Measurements from ENCODE around the gene PSTK. TPM values are rescaled to one million over a fixed set of nuclear protein-coding genes. Genes with fewer than 3 reads are reported as not detected.

The PSTK gene
- total and polyA plus RNA-seq, 11 donors: 0.97 to 3.9 (median 2.0) TPM

DNA sequence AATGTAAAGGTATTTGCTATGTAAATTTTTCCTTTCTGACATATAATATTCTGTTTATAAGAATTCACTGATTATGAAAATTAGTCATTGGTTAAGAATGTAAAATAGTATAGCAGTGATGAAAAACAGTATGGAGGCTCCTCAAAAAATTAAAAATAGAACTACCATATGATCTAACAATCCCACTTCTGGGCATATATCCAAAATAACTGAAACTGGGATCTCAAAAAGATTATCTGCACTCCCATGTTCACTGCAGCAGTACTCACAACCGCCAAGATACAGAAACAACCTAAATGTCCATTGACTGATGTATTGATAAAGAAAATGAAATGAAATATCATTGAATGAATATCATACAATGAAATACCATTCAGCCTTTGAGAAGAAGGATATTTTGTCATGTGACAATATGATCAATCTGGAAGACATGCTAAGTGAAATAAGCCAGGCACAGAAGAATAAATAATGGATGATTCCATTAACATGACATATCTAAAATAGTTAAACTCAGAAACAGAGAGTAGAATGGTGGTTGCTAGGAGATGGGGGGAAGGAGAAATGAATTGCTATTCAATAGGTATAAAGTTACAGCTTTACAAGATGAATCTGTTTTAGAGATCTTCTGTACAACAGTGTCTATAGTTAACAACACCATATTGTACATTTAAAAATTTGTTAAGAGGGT, 40.2 kb upstream of the PSTK start:
- peaks cover 0 to 6% (median 0%) of the 10 kb centered on the region in 12 donors for H3K4me1 ChIP-seq
- DNase-seq: no peak
- intact Hi-C loops (cut with DNase I): no loop called here
- no peak overlapping the region for H3K27ac ChIP-seq
- no peaks in the 10 kb centered on the region for H3K27me3 ChIP-seq
- H3K9me3 ChIP-seq: peaks cover 0 to 7% (median 0%) of the 10 kb centered on the region in 12 donors
- TF ChIP-seq, protein P1, sequence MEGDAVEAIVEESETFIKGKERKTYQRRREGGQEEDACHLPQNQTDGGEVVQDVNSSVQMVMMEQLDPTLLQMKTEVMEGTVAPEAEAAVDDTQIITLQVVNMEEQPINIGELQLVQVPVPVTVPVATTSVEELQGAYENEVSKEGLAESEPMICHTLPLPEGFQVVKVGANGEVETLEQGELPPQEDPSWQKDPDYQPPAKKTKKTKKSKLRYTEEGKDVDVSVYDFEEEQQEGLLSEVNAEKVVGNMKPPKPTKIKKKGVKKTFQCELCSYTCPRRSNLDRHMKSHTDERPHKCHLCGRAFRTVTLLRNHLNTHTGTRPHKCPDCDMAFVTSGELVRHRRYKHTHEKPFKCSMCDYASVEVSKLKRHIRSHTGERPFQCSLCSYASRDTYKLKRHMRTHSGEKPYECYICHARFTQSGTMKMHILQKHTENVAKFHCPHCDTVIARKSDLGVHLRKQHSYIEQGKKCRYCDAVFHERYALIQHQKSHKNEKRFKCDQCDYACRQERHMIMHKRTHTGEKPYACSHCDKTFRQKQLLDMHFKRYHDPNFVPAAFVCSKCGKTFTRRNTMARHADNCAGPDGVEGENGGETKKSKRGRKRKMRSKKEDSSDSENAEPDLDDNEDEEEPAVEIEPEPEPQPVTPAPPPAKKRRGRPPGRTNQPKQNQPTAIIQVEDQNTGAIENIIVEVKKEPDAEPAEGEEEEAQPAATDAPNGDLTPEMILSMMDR (IDR thresholded peaks at IDR 0.05): no peak
- no peak for TF ChIP-seq POLR2A (IDR thresholded peaks at IDR 0.05)
- 27 to 54% (median 33%) methylated on average over 1 of the region's 1 CpG for WGBS, 4 donors
- no peak for ATAC-seq
- no peak overlapping the region for H3K4me3 ChIP-seq
- H3K36me3 ChIP-seq: peaks cover 0 to 57% (median 34%) of the 10 kb centered on the region in 9 donors

DNA sequence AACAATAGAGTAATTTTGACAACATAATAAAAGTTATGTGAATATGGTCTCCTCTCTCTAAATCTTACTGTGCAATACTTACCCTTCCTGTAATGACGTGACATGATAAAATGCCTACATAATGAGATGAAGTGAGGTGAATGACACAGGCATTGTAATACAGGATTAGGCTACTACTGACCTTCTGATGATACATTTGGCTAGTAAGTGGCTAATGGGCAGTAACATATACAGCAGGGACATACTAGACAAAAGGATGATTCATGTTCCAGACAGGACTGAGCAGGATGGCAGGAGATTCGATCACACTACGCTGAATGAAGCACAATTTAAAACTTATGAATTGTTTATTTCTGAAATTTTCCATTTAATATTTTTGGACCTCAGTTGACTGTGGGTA, 30.9 kb upstream of the PSTK start:
- Histone ChIP-seq H3K9me3 (no peaks in the 10 kb centered on the region), H3K4me1 (peaks cover 0 to 20% (median 13%) of the 10 kb centered on the region in 12 donors), H3K4me3 (no peak overlapping the region), H3K27ac (no peak overlapping the region), H3K27me3 (no peaks in the 10 kb centered on the region), H3K36me3 (peaks cover 0 to 61% (median 50%) of the 10 kb centered on the region in 9 donors)
- ATAC-seq: no peak
- 95 to 97% (median 96%) methylated on average over 3 of the region's 3 CpGs for WGBS, 4 donors
- DNase-seq: no peak
- intact Hi-C loops (cut with DNase I): no loop called here
- TF ChIP-seq, protein P1 (IDR thresholded peaks at IDR 0.05): no peak
- TF ChIP-seq POLR2A (IDR thresholded peaks at IDR 0.05): no peak

DNA sequence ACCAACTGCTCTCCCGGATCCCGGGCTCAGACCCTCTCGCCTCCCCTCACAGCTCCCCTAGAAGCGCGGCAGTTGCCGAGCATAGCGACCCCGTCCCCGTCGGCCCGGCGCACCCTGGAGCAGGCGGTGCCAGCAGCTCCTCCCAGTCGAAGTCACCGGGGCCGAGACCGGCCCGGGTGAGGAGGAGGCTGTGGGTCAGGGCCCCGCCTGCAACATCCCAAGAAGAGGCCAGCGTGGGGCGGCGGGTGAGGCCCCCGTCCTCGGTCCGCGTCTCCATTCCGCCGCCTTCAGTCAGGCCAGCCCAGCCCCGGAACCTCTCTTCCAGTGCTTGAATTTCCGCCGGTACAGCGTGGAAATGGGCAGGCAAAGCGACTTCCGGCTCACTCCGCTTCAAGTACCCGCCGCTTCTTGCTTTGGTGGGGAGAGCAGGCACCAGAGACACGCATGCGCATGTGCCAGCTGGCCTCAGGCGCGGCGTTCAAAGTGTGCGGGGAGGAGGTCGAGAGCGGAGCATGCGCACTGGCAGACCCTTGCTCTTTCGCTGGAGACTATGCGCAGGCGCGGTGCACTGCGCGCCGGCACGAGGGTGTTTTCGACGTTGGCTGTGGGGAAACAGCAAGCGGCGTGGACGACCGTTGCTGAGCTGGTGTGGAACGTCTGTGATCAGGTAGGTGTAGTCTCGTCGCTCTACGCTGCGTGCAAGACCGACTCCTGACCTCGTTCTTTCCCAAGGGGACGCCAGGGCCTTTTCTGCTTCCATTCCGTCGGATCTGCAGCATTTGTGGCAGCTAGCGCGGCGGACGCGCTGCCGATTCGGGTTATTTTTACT, 26.1 kb upstream of the PSTK start, which contains the start of gene C10orf88:
Gene C10orf88, minus strand, starts transcription at position 326 of the 829 bp plus-strand sequence. Its CDS starts 49 bp downstream, at position 277.
- Histone ChIP-seq H3K36me3 (peaks cover 0 to 18% (median 10%) of the 10 kb centered on the region in 9 donors), H3K4me3 (peak within 1 kb of the TSS; percentile 75 to 99 (median 88)), H3K4me1 (peaks cover 0 to 24% (median 17%) of the 10 kb centered on the region in 12 donors), H3K27ac (peak within 1 kb of the TSS; percentile 55 to 85 (median 73)), H3K27me3 (no peaks in the 10 kb centered on the region), H3K9me3 (no peaks in the 10 kb centered on the region)
- DNase-seq (peak; percentile 96 to 99 (median 98)), ATAC-seq (peak; percentile 98 to 100 (median 99))
- TF ChIP-seq POLR2A (IDR thresholded peaks at IDR 0.05): peak in 1 of 2 donors; percentile 54
- TF ChIP-seq, protein P1 (IDR thresholded peaks at IDR 0.05): peak in 1 of 12 donors; percentile 6
- intact Hi-C loops (cut with DNase I): loop anchor here in 4 of 10 donors (1.0 to 5.0 kb wide), 3 partner anchors 26 to 203 kb away; partner anchors contain the start of gene PSTK (in 4 of the 4)
- WGBS, 4 donors: 3 to 12% (median 5%) methylated on average over 34 to 77 of the region's 77 CpGs

DNA sequence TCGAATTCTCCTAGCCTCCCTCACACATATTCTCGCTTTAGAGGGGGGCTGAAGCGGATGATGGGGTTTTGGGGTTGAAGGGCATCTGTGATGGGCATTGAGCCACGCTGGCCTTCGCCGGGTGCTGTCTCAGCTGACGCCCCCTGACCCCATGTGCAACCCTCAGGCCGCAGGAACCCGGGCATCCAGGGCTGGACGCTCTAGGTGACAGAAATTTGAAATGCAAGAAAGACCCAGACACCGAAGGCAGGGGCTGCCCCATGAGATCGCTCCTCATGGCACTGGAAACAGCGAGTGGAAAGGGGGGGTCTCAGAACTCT, 25.5 kb upstream of the PSTK start:
- peak in 1 of 5 donors; percentile 12 for DNase-seq
- Histone ChIP-seq H3K36me3 (peaks cover 0 to 12% (median 5%) of the 10 kb centered on the region in 9 donors), H3K27ac (peak overlapping the region in 4 of 12 donors; percentile 67 to 83 (median 76)), H3K9me3 (no peaks in the 10 kb centered on the region), H3K27me3 (no peaks in the 10 kb centered on the region), H3K4me1 (peaks cover 0 to 24% (median 17%) of the 10 kb centered on the region in 12 donors), H3K4me3 (peak overlapping the region in 11 of 12 donors; percentile 75 to 99 (median 89))
- 61 to 71% (median 67%) methylated on average over 13 of the region's 13 CpGs for WGBS, 4 donors
- intact Hi-C loops (cut with DNase I): loop anchor here in 4 of 10 donors (1.0 to 5.0 kb wide), 3 partner anchors 26 to 203 kb away; partner anchors contain the start of gene PSTK (in 4 of the 4)
- ATAC-seq: no peak
- TF ChIP-seq, protein P1 (IDR thresholded peaks at IDR 0.05): no peak
- TF ChIP-seq POLR2A (IDR thresholded peaks at IDR 0.05): no peak
